ENCODE data around the gene DGKH. TPM values are rescaled to one million over a fixed set of nuclear protein-coding genes. Genes with fewer than 3 reads are reported as not detected.

The DGKH gene
- total and polyA plus RNA-seq, 2 of the 13 experiments (the other 11 are each of a cell fraction or from before 2014, with no cell fraction given), result 0.01 to 0.13 TPM

GRCh38 chr13:42152495-42152894 is 104.0 kb downstream of the DGKH start:
- DNase-seq (ENCODE audit: low spot score), result no peak
- no peaks in the 10 kb centered on the region for H3K9me3 ChIP-seq (ENCODE audit: low read length)
- H3K36me3 ChIP-seq (replicated peaks in 1 of 2; ENCODE audit: control insufficient read depth in 1 of 2, insufficient read depth in 2 of 2, low read length in 2 of 2), result no peaks in the 10 kb centered on the region
- no peaks in the 10 kb centered on the region for H3K79me2 ChIP-seq (ENCODE audit: insufficient read depth, low read length)
- no TSS peak for BruUV-seq (replicated peaks)
- H3K27ac ChIP-seq (ENCODE audit: extremely low read length, insufficient read depth, low read length), result no peak overlapping the region
- no peak for ATAC-seq
- no peak overlapping the region for H3K4me2 ChIP-seq (ENCODE audit: low read depth, low read length)
- H4K20me1 ChIP-seq (ENCODE audit: insufficient read depth, low read length), result no peaks in the 10 kb centered on the region
- in situ Hi-C loops (cut with HindIII; ENCODE audit: extremely low pct_ligation_motif_present, low pct_unique_long_range_greater_than_20kb), result no loop called here
- WGBS (ENCODE audit: low lambda C conversion rate), result 69% methylated on average over 4 of the region's 4 CpGs
- no peak overlapping the region for H3K4me3 ChIP-seq (replicated peaks in 1 of 3; ENCODE audit: insufficient read depth in 1 of 3, low read depth in 2 of 3, low read length in 3 of 3)
- CTCF ChIA-PET (ENCODE audit: low intra/inter-chr PET ratio, low total read pairs), result no interaction called here
- H3K9ac ChIP-seq (ENCODE audit: insufficient read depth, low read depth, low read length), result no peak overlapping the region
- intact Hi-C loops (cut with micrococcal nuclease; ENCODE audit: unreplicated experiment), result no loop called here
- no peak overlapping the region for H2AFZ ChIP-seq (ENCODE audit: low read length)
- FAIRE-seq, result no peak
- POLR2A ChIA-PET, result no interaction called here
- H3K27me3 ChIP-seq (ENCODE audit: control insufficient read depth in 1 of 2, insufficient read depth in 2 of 2, low read length in 2 of 2), result no peaks in the 10 kb centered on the region
- H3K4me1 ChIP-seq (ENCODE audit: insufficient read depth, low read length), result no peaks in the 10 kb centered on the region
- no peak for TF ChIP-seq E2F2 (CRISPR knock-in tag; IDR thresholded peaks at IDR 0.05; ENCODE audit: borderline replicate concordance)
- no peak for TF ChIP-seq ZNF891 (CRISPR knock-in tag; IDR thresholded peaks at IDR 0.05)
- TF ChIP-seq SMC3 (IDR thresholded peaks at IDR 0.05; ENCODE audit: low read length), result no peak
- no peak for TF ChIP-seq U2AF1 (optimal IDR thresholded peaks at IDR 0.05; ENCODE audit: low read depth, low read length)
- TF ChIP-seq ZNF710 (CRISPR knock-in tag; IDR thresholded peaks at IDR 0.05; ENCODE audit: borderline replicate concordance), result no peak
- TF ChIP-seq KDM4B (CRISPR knock-in tag; IDR thresholded peaks at IDR 0.05), result no peak
- TF ChIP-seq CSRNP1 (CRISPR knock-in tag; IDR thresholded peaks at IDR 0.05), result no peak
- TF ChIP-seq ZNF589 (CRISPR knock-in tag; conservative IDR thresholded peaks at IDR 0.05), result no peak
- no peak for TF ChIP-seq ATF4 (CRISPR knock-in tag; IDR thresholded peaks at IDR 0.05)
- no peak for TF ChIP-seq ZNF674 (CRISPR knock-in tag; IDR thresholded peaks at IDR 0.05; ENCODE audit: low read depth)
- TF ChIP-seq ETV5 (CRISPR knock-in tag; IDR thresholded peaks at IDR 0.05; ENCODE audit: borderline replicate concordance), result no peak
